KMS-11 (cell line): ENCODE measurements around the gene IDUA.
"Not testable (repeated sequence)": the region's sequence is repeated elsewhere in the genome, so short reads cannot be mapped to it uniquely, and the experiment has no call there.

ENCODE experiments used
- H2AFZ ChIP-seq: fragments of 200-600 bp; sonication (generic); 2 replicates; pipeline ENCODE4 v1.6.1; 2016; ENCODE audit warnings: antibody characterized with exemption, mixed run types, low read depth
- H3K27ac ChIP-seq: fragments of 200-600 bp; sonication (generic); 2 replicates; pipeline ENCODE4 v1.6.1; 2016; ENCODE audit warnings: mild to moderate bottlenecking, mixed run types
- H3K27me3 ChIP-seq: fragments of 200-600 bp; sonication (generic); 2 replicates; pipeline ENCODE4 v1.6.1; 2017; ENCODE audit warnings: mild to moderate bottlenecking, low read depth, mixed run types, moderate library complexity; ENCODE audit not compliant: insufficient read depth
- H3K36me3 ChIP-seq: fragments of 200-600 bp; sonication (generic); 2 replicates; pipeline ENCODE4 v1.6.1; 2017; ENCODE audit warnings: mild to moderate bottlenecking, mixed run types; ENCODE audit not compliant: insufficient read depth
- H3K4me1 ChIP-seq: fragments of 200-600 bp; sonication (generic); 2 replicates; pipeline ENCODE4 v1.6.1; 2016; ENCODE audit warnings: mild to moderate bottlenecking, low read depth, mixed run types; ENCODE audit not compliant: poor library complexity, severe bottlenecking
- H3K4me2 ChIP-seq: fragments of 200-600 bp; sonication (generic); 2 replicates; pipeline ENCODE4 v1.7.0; 2016; ENCODE audit warnings: mild to moderate bottlenecking, mixed run types
- H3K4me3 ChIP-seq: fragments of 200-600 bp; sonication (generic); IDR thresholded peaks from 2 replicates; pipeline ENCODE4 v1.6.1; 2017; ENCODE audit warnings: low read depth, low read length, mixed read lengths; ENCODE audit not compliant: insufficient read depth
- H3K79me2 ChIP-seq: fragments of 200-600 bp; sonication (generic); 2 replicates; pipeline ENCODE4 v1.6.1; 2016; ENCODE audit warnings: low read depth, mixed run types; ENCODE audit not compliant: insufficient read depth
- H3K9ac ChIP-seq: fragments of 200-600 bp; sonication (generic); 2 replicates; pipeline ENCODE4 v1.6.1; 2016; ENCODE audit warnings: mild to moderate bottlenecking, mixed run types
- H4K20me1 ChIP-seq: fragments of 200-600 bp; sonication (generic); 2 replicates; pipeline ENCODE4 v1.6.1; 2016; ENCODE audit warnings: mild to moderate bottlenecking, mixed run types; ENCODE audit not compliant: insufficient read depth
- TF ChIP-seq, protein P1 (sequence below): fragments of 200-600 bp; sonication (generic); conservative IDR thresholded peaks from 2 replicates; pipeline ENCODE4 v1.6.1; 2017; ENCODE audit warnings: low read depth, mild to moderate bottlenecking, antibody characterized with exemption, low read length, moderate library complexity, mixed read lengths

Gene IDUA

GRCh38 chr4:986879-987623 is at the start of gene IDUA:
Gene IDUA, plus strand, starts transcription at chr4:987044. Its CDS starts 41 bp downstream, at chr4:987085.
- Histone ChIP-seq H3K4me2 (no peak within 1 kb of the TSS), H3K4me1 (no peaks in the 10 kb centered on the region), H3K4me3 (no peak within 1 kb of the TSS), H3K79me2 (no peaks in the 10 kb centered on the region), H4K20me1 (no peaks in the 10 kb centered on the region), H3K36me3 (no peaks in the 10 kb centered on the region), H3K27ac (no peak within 1 kb of the TSS), H3K9ac (no peak within 1 kb of the TSS), H3K27me3 (peaks cover 4% of the 10 kb centered on the region; the same call in 1 of the 2 replicates), H2AFZ (no peak within 1 kb of the TSS)
- TF ChIP-seq, protein P1, sequence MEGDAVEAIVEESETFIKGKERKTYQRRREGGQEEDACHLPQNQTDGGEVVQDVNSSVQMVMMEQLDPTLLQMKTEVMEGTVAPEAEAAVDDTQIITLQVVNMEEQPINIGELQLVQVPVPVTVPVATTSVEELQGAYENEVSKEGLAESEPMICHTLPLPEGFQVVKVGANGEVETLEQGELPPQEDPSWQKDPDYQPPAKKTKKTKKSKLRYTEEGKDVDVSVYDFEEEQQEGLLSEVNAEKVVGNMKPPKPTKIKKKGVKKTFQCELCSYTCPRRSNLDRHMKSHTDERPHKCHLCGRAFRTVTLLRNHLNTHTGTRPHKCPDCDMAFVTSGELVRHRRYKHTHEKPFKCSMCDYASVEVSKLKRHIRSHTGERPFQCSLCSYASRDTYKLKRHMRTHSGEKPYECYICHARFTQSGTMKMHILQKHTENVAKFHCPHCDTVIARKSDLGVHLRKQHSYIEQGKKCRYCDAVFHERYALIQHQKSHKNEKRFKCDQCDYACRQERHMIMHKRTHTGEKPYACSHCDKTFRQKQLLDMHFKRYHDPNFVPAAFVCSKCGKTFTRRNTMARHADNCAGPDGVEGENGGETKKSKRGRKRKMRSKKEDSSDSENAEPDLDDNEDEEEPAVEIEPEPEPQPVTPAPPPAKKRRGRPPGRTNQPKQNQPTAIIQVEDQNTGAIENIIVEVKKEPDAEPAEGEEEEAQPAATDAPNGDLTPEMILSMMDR = no peak

DNA sequence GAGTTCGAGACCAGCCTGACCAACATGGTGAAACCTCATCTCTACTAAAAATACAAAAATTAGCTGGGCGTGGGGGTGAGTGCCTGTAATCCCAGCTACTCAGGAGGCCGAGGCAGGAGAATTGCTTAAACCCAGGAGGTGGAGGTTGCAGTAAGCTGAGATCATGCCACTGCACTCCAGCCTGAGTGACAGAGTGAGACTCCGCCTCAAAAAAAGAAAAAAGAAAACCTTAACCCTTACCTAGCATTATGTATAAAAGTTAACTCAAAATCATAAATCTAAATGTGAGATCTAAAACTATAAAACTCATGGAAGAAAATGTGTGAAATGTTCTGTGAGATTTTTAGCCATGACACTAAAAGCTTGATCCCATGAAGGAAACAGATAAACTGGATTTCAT is 47.3 kb upstream of the IDUA start:
- not testable (repeated sequence) for H3K27ac ChIP-seq, H3K4me3 ChIP-seq, H3K79me2 ChIP-seq, H3K27me3 ChIP-seq, H3K9ac ChIP-seq, H3K4me1 ChIP-seq, H2AFZ ChIP-seq, H3K36me3 ChIP-seq, H4K20me1 ChIP-seq, H3K4me2 ChIP-seq

DNA sequence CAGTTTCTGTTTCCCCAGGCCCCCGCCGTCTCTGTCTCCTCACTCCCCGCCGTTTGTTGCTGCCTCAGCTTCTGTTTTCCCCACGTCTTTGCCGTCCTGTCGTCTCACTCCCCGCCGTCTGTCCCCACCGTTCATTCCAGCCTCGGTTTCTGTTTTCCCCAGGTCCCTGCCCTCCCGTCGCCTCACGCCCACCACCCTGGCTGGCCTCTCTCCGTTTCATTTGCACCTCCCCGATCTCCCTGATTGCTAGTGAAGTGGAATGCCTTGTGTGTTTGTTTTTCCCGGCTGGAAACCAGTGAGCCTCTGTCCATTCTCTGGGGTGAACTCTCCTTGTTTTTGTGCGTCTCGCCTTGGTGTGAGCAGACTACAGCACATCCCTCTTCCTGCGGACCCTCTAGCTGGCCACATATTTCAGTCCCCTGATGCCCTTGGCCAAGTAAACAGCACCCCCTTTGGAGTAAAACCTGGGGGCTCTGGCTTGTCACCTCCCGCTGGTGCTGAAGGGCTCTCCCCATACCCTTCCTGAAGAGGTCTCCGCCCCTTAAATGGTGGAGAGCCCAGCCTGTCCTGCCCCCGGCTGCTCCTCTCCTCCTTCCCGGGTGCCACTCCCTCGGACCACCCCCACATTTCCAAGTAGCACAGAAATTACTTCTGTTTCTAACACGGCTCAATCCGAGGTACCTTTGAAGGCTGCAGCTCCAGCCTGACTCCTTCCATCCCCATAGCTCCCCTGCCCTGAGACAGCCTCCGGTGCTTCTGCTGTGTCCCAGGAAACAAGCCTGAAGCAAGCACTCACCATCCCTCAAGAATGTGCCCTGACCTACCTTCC is 41.4 kb upstream of the IDUA start:
- Histone ChIP-seq H4K20me1 (no peaks in the 10 kb centered on the region), H3K4me2 (no peak overlapping the region), H3K79me2 (no peaks in the 10 kb centered on the region), H3K4me1 (no peaks in the 10 kb centered on the region), H3K27me3 (no peaks in the 10 kb centered on the region), H3K4me3 (no peak overlapping the region), H3K36me3 (no peaks in the 10 kb centered on the region), H3K9ac (no peak overlapping the region), H3K27ac (no peak overlapping the region), H2AFZ (no peak overlapping the region)
- TF ChIP-seq, protein P1 = no peak

DNA sequence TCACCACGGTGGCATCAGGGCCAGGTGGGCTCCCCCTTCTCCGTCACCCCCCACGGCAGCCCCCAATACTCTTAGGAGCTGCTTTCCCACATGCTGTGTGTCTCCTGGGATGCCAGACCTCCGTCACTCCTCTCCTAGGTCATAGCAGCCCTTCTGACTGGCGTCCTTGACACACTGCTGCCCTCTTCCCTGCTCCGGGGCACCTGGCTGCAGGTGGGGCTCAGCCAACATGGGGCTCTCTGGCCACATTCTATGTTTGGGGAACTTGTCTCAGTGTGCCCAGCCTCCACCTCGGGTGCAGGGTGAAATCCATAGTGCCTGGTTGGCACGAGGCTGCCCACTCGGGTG is 40.8 kb upstream of the IDUA start:
- no peak overlapping the region for H3K4me3 ChIP-seq
- H3K36me3 ChIP-seq = no peaks in the 10 kb centered on the region
- no peaks in the 10 kb centered on the region for H3K79me2 ChIP-seq
- TF ChIP-seq, protein P1 = no peak
- H3K4me1 ChIP-seq = no peaks in the 10 kb centered on the region
- H3K4me2 ChIP-seq = no peak overlapping the region
- H3K27me3 ChIP-seq = no peaks in the 10 kb centered on the region
- H3K27ac ChIP-seq = no peak overlapping the region
- H4K20me1 ChIP-seq = no peaks in the 10 kb centered on the region
- no peak overlapping the region for H2AFZ ChIP-seq
- no peak overlapping the region for H3K9ac ChIP-seq
